ENCODE results near the gene NAA38.
A peak's percentile ranks its signal among the peaks of the same experiment; 100 is the strongest.

DNA sequence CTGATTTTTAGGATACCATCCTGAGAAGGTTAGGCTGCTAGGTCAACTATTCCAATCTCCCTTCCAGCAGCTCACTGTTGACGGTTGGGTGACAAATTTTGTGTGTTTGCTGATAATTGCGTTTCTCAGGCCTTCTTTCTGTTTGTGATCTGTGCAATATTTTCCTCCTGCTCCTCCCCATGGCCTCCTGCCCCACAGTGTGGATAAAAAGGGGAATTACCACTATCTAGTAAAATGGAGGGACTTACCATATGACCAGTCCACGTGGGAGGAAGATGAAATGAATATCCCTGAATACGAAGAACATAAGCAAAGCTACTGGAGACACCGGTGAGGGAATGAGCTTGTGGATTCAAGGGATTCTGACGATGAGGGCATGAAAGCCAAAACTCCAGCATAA, 40.4 kb upstream of the NAA38 start:
- TF ChIP-seq, protein P1, sequence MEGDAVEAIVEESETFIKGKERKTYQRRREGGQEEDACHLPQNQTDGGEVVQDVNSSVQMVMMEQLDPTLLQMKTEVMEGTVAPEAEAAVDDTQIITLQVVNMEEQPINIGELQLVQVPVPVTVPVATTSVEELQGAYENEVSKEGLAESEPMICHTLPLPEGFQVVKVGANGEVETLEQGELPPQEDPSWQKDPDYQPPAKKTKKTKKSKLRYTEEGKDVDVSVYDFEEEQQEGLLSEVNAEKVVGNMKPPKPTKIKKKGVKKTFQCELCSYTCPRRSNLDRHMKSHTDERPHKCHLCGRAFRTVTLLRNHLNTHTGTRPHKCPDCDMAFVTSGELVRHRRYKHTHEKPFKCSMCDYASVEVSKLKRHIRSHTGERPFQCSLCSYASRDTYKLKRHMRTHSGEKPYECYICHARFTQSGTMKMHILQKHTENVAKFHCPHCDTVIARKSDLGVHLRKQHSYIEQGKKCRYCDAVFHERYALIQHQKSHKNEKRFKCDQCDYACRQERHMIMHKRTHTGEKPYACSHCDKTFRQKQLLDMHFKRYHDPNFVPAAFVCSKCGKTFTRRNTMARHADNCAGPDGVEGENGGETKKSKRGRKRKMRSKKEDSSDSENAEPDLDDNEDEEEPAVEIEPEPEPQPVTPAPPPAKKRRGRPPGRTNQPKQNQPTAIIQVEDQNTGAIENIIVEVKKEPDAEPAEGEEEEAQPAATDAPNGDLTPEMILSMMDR (IDR thresholded peaks at IDR 0.05) = peak in 1 of 3 donors; percentile 28
- TF ChIP-seq POLR2A (IDR thresholded peaks at IDR 0.05) = no peak
- TF ChIP-seq EP300 (IDR thresholded peaks at IDR 0.05) = no peak

All from ovary (tissue), 3 donors.